ENCODE results near the gene ODAD2. TPM values are rescaled to one million over a fixed set of nuclear protein-coding genes. Genes with fewer than 3 reads are reported as not detected.
A peak's percentile ranks its signal among the peaks of the same experiment; 100 is the strongest.

Gene ODAD2
- total and polyA plus RNA-seq, 5 donors from 2014 or later = not detected

- Histone ChIP-seq H3K4me1 (ENCODE audit: control insufficient read depth, insufficient read depth, low read length, poor library complexity, severe bottlenecking) (no peaks in the 10 kb centered on the region), H3K27me3 (ENCODE audit: control insufficient read depth, insufficient read depth, low read length) (peaks cover 3% of the 10 kb centered on the region), H3K9me3 (ENCODE audit: control insufficient read depth in 2 of 2, low read length in 2 of 2) (no peaks in the 10 kb centered on the region), H3K36me3 (ENCODE audit: control insufficient read depth, insufficient read depth, low read length) (no peaks in the 10 kb centered on the region), H3K27ac (ENCODE audit: insufficient read depth, low read length, poor library complexity, severe bottlenecking) (no peak overlapping the region), H3K4me3 (ENCODE audit: low read depth, low read length) (no peak overlapping the region)
- Mint-ChIP-seq H3K36me3 (no peaks in the 10 kb centered on the region), H3K4me1 (no peaks in the 10 kb centered on the region), H3K9me3 (no peaks in the 10 kb centered on the region), H3K27ac (no peak overlapping the region), H3K4me3 (no peak overlapping the region), H3K27me3 (peaks cover 25% of the 10 kb centered on the region)
- DNase-seq (no peak), ATAC-seq (ENCODE audit: low read depth in 2 of 2) (no peak)
Observed at GRCh38 chr10:28020080-28020860, 21.4 kb upstream of the ODAD2 start.

GRCh38 chr10:28014651-28015050, 15.8 kb upstream of the ODAD2 start:
- Histone ChIP-seq H3K4me1 (ENCODE audit: control insufficient read depth, insufficient read depth, low read length, poor library complexity, severe bottlenecking) (no peaks in the 10 kb centered on the region), H3K36me3 (ENCODE audit: control insufficient read depth, insufficient read depth, low read length) (no peaks in the 10 kb centered on the region), H3K9me3 (ENCODE audit: control insufficient read depth in 2 of 2, low read length in 2 of 2) (no peaks in the 10 kb centered on the region), H3K4me3 (ENCODE audit: low read depth, low read length) (no peak overlapping the region), H3K27me3 (ENCODE audit: control insufficient read depth, insufficient read depth, low read length) (peaks cover 2% of the 10 kb centered on the region), H3K27ac (ENCODE audit: insufficient read depth, low read length, poor library complexity, severe bottlenecking) (no peak overlapping the region)
- H3K4me3 Mint-ChIP-seq = no peak overlapping the region
- H3K9me3 Mint-ChIP-seq = peaks cover 0 to 5% (median 3%) of the 10 kb centered on the region in 7 donors
- H3K4me1 Mint-ChIP-seq = no peaks in the 10 kb centered on the region
- H3K27ac Mint-ChIP-seq = no peak overlapping the region
- DNase-seq (peak in 1 of 3 donors; percentile 6), ATAC-seq (ENCODE audit: low read depth in 2 of 2) (no peak)
- no peaks in the 10 kb centered on the region for H3K36me3 Mint-ChIP-seq
- peaks cover 11% of the 10 kb centered on the region for H3K27me3 Mint-ChIP-seq

- Mint-ChIP-seq H3K36me3 (no peaks in the 10 kb centered on the region), H3K27me3 (peaks cover 9% of the 10 kb centered on the region), H3K9me3 (peaks cover 0 to 5% (median 3%) of the 10 kb centered on the region in 7 donors), H3K27ac (no peak overlapping the region), H3K4me1 (no peaks in the 10 kb centered on the region), H3K4me3 (no peak overlapping the region)
- H3K4me3 ChIP-seq (ENCODE audit: low read depth, low read length) = no peak overlapping the region
- H3K27ac ChIP-seq (ENCODE audit: insufficient read depth, low read length, poor library complexity, severe bottlenecking) = no peak overlapping the region
- peaks cover 2% of the 10 kb centered on the region for H3K27me3 ChIP-seq (ENCODE audit: control insufficient read depth, insufficient read depth, low read length)
- H3K4me1 ChIP-seq (ENCODE audit: control insufficient read depth, insufficient read depth, low read length, poor library complexity, severe bottlenecking) = no peaks in the 10 kb centered on the region
- H3K36me3 ChIP-seq (ENCODE audit: control insufficient read depth, insufficient read depth, low read length) = no peaks in the 10 kb centered on the region
- no peaks in the 10 kb centered on the region for H3K9me3 ChIP-seq (ENCODE audit: control insufficient read depth in 2 of 2, low read length in 2 of 2)
- DNase-seq (no peak), ATAC-seq (ENCODE audit: low read depth in 2 of 2) (no peak)
Observed at GRCh38 chr10:28012990-28013515, 14.2 kb upstream of the ODAD2 start.

GRCh38 chr10:28010821-28011220, 11.9 kb upstream of the ODAD2 start:
- no peak overlapping the region for H3K27ac Mint-ChIP-seq
- no peak for ATAC-seq (ENCODE audit: low read depth in 2 of 2)
- Histone ChIP-seq H3K9me3 (ENCODE audit: control insufficient read depth in 2 of 2, low read length in 2 of 2) (no peaks in the 10 kb centered on the region), H3K4me1 (ENCODE audit: control insufficient read depth, insufficient read depth, low read length, poor library complexity, severe bottlenecking) (no peaks in the 10 kb centered on the region), H3K4me3 (ENCODE audit: low read depth, low read length) (no peak overlapping the region), H3K36me3 (ENCODE audit: control insufficient read depth, insufficient read depth, low read length) (no peaks in the 10 kb centered on the region), H3K27me3 (ENCODE audit: control insufficient read depth, insufficient read depth, low read length) (no peaks in the 10 kb centered on the region), H3K27ac (ENCODE audit: insufficient read depth, low read length, poor library complexity, severe bottlenecking) (no peak overlapping the region)
- H3K27me3 Mint-ChIP-seq = peaks cover 10% of the 10 kb centered on the region
- DNase-seq = no peak
- H3K9me3 Mint-ChIP-seq = peaks cover 0 to 7% (median 3%) of the 10 kb centered on the region in 7 donors
- H3K4me3 Mint-ChIP-seq = no peak overlapping the region
- H3K4me1 Mint-ChIP-seq = no peaks in the 10 kb centered on the region
- no peaks in the 10 kb centered on the region for H3K36me3 Mint-ChIP-seq

GRCh38 chr10:28008054-28008453, 9.2 kb upstream of the ODAD2 start:
- H3K36me3 Mint-ChIP-seq = no peaks in the 10 kb centered on the region
- DNase-seq (no peak), ATAC-seq (ENCODE audit: low read depth in 2 of 2) (no peak)
- H3K27ac ChIP-seq (ENCODE audit: insufficient read depth, low read length, poor library complexity, severe bottlenecking) = no peak overlapping the region
- H3K27ac Mint-ChIP-seq = no peak overlapping the region
- H3K4me1 ChIP-seq (ENCODE audit: control insufficient read depth, insufficient read depth, low read length, poor library complexity, severe bottlenecking) = no peaks in the 10 kb centered on the region
- no peaks in the 10 kb centered on the region for H3K27me3 ChIP-seq (ENCODE audit: control insufficient read depth, insufficient read depth, low read length)
- no peak overlapping the region for H3K4me3 Mint-ChIP-seq
- no peaks in the 10 kb centered on the region for H3K9me3 ChIP-seq (ENCODE audit: control insufficient read depth in 2 of 2, low read length in 2 of 2)
- peaks cover 0 to 7% (median 0%) of the 10 kb centered on the region in 7 donors for H3K9me3 Mint-ChIP-seq
- peaks cover 7% of the 10 kb centered on the region for H3K27me3 Mint-ChIP-seq
- H3K36me3 ChIP-seq (ENCODE audit: control insufficient read depth, insufficient read depth, low read length) = no peaks in the 10 kb centered on the region
- H3K4me3 ChIP-seq (ENCODE audit: low read depth, low read length) = no peak overlapping the region
- no peaks in the 10 kb centered on the region for H3K4me1 Mint-ChIP-seq

GRCh38 chr10:28001353-28001752, 2.5 kb upstream of the ODAD2 start:
- peaks cover 46% of the 10 kb centered on the region for H3K27me3 Mint-ChIP-seq
- ATAC-seq (ENCODE audit: low read depth in 2 of 2) = no peak

GRCh38 chr10:27998178-27998953, 513 bp downstream of the ODAD2 start:
- Mint-ChIP-seq H3K27me3 (peaks cover 65% of the 10 kb centered on the region), H3K4me1 (peaks cover 0 to 13% (median 9%) of the 10 kb centered on the region in 4 donors), H3K4me3 (peak overlapping the region in 3 of 4 donors; percentile 66 to 92 (median 82)), H3K36me3 (no peaks in the 10 kb centered on the region), H3K9me3 (peaks cover 0 to 3% (median 0%) of the 10 kb centered on the region in 7 donors), H3K27ac (no peak overlapping the region)
- Histone ChIP-seq H3K27me3 (ENCODE audit: control insufficient read depth, insufficient read depth, low read length) (peaks cover 15% of the 10 kb centered on the region), H3K27ac (ENCODE audit: insufficient read depth, low read length, poor library complexity, severe bottlenecking) (no peak overlapping the region), H3K9me3 (ENCODE audit: control insufficient read depth in 2 of 2, low read length in 2 of 2) (no peaks in the 10 kb centered on the region), H3K4me3 (ENCODE audit: low read depth, low read length) (no peak overlapping the region), H3K36me3 (ENCODE audit: control insufficient read depth, insufficient read depth, low read length) (no peaks in the 10 kb centered on the region), H3K4me1 (ENCODE audit: control insufficient read depth, insufficient read depth, low read length, poor library complexity, severe bottlenecking) (peaks cover 4% of the 10 kb centered on the region)
- DNase-seq = peak in 2 of 3 donors; percentile 6 to 25
- ATAC-seq (ENCODE audit: low read depth in 2 of 2) = peak; percentile 28 to 31

More at GRCh38 chr10:28001353-28001752, 2.5 kb upstream of the ODAD2 start:
- Histone ChIP-seq H3K4me1 (ENCODE audit: control insufficient read depth, insufficient read depth, low read length, poor library complexity, severe bottlenecking) (peaks cover 4% of the 10 kb centered on the region), H3K27me3 (ENCODE audit: control insufficient read depth, insufficient read depth, low read length) (peaks cover 12% of the 10 kb centered on the region), H3K9me3 (ENCODE audit: control insufficient read depth in 2 of 2, low read length in 2 of 2) (no peaks in the 10 kb centered on the region), H3K27ac (ENCODE audit: insufficient read depth, low read length, poor library complexity, severe bottlenecking) (no peak overlapping the region), H3K36me3 (ENCODE audit: control insufficient read depth, insufficient read depth, low read length) (no peaks in the 10 kb centered on the region), H3K4me3 (ENCODE audit: low read depth, low read length) (no peak overlapping the region)
- Mint-ChIP-seq H3K9me3 (peaks cover 0 to 5% (median 0%) of the 10 kb centered on the region in 7 donors), H3K36me3 (no peaks in the 10 kb centered on the region), H3K4me1 (peaks cover 0 to 13% (median 9%) of the 10 kb centered on the region in 4 donors), H3K27ac (no peak overlapping the region), H3K4me3 (no peak overlapping the region)
- DNase-seq = no peak
